Panc1 (cell line): ENCODE data around the gene CACNA2D3. TPM values are rescaled to one million over a fixed set of nuclear protein-coding genes. Genes with fewer than 3 reads are reported as not detected.

Source experiments
- ATAC-seq: fragments of 200-7000 bp; cut with Tn5 transposase; 2 replicates; pipeline ENCODE4 v1.9.1; 2020; ENCODE audit warnings: mild to moderate bottlenecking, moderate library complexity
- BruUV-seq: library from RNA; stranded (reverse); fragments of 400-500 nt; replicated peaks from 2 replicates; lab custom pipeline; 2021; lab: Mats Ljungman, UMichigan
- CTCF ChIA-PET: fragments of 300-600 bp; sonication (Branson Sonifier 250); formaldehyde crosslinking; loops from one replicate; lab custom pipeline; 2022; ENCODE audit warnings: antibody characterized with exemption; lab: Charles Lee
- POLR2A ChIA-PET: fragments of 300-600 bp; sonication (Branson Sonifier 250); formaldehyde crosslinking; loops from one replicate; lab custom pipeline; 2022; ENCODE audit warnings: antibody characterized with exemption; lab: Charles Lee
- DNase-seq: peaks from one replicate; pipeline ENCODE4 v3.0.0-alpha.2; 2010; ENCODE audit warnings: low read depth, low spot score
- H3K27ac ChIP-seq: 2 replicates; pipeline ENCODE4 v1.5.1; 2011; ENCODE audit warnings: mild to moderate bottlenecking, low read length, inconsistent platforms
- H3K27me3 ChIP-seq: fragments of 200-500 bp; sonication (Bioruptor generic); 2 replicates; pipeline ENCODE4 v1.6.0; 2014; ENCODE audit warnings: low read length, inconsistent platforms; ENCODE audit not compliant: control insufficient read depth, insufficient read depth
- H3K36me3 ChIP-seq: fragments of 200-500 bp; sonication (Bioruptor generic); 2 replicates; pipeline ENCODE4 v1.5.1; 2014; ENCODE audit warnings: inconsistent platforms, mild to moderate bottlenecking, low read length, moderate library complexity; ENCODE audit not compliant: control insufficient read depth, insufficient read depth
- H3K4me1 ChIP-seq: 2 replicates; pipeline ENCODE4 v1.5.1; 2011; ENCODE audit warnings: inconsistent platforms, mild to moderate bottlenecking, low read length, moderate library complexity; ENCODE audit not compliant: control insufficient read depth, insufficient read depth
- H3K4me3 ChIP-seq, 2 experiments: 2 replicates each; pipeline ENCODE4 v1.5.1; 2011 to 2012; ENCODE audit warnings: low read depth in 2 of 2, low read length in 2 of 2, mild to moderate bottlenecking in 2 of 2, inconsistent platforms in 1 of 2, moderate library complexity in 1 of 2
- H3K9me3 ChIP-seq: fragments of 200-500 bp; sonication (Bioruptor generic); 2 replicates; pipeline ENCODE4 v1.5.1; 2014; ENCODE audit warnings: low read depth, mild to moderate bottlenecking, inconsistent platforms, low read length, moderate library complexity; ENCODE audit not compliant: control insufficient read depth, insufficient read depth
- POLR2AphosphoS5 ChIP-seq: IDR thresholded peaks from 2 replicates; pipeline ENCODE4 v1.6.1; 2012; ENCODE audit warnings: mild to moderate bottlenecking, low read depth, low read length, moderate library complexity
- REST ChIP-seq, 2 experiments: IDR thresholded peaks; 2 replicates each; pipeline ENCODE4 v1.6.1; 2011 to 2012; ENCODE audit warnings: low read depth in 2 of 2, control low read depth in 1 of 2, low read length in 1 of 2, mild to moderate bottlenecking in 1 of 2, moderate library complexity in 1 of 2; ENCODE audit not compliant: insufficient read depth in 1 of 2
- SIN3A ChIP-seq: IDR thresholded peaks from 2 replicates; pipeline ENCODE4 v1.6.1; 2012; ENCODE audit warnings: low read depth, mild to moderate bottlenecking, low read length, moderate library complexity, borderline replicate concordance; ENCODE audit not compliant: insufficient read depth
- TCF7L2 ChIP-seq: IDR thresholded peaks from 2 replicates; pipeline ENCODE4 v1.6.1; 2011; ENCODE audit warnings: mild to moderate bottlenecking, low read depth, low read length, inconsistent platforms
- in situ Hi-C: cut with HindIII; loops from 2 replicates; pipeline ENCODE4 v1.10.0; 2016; ENCODE audit warnings: low sequenced_read_pairs, low pct_unique_long_range_greater_than_20kb
- intact Hi-C: fragments of 100-400 bp; cut with micrococcal nuclease; formaldehyde crosslinking; loops from one replicate; pipeline ENCODE4 v1.10.0; 2022; ENCODE audit not compliant: unreplicated experiment
- total RNA-seq: library from RNA; stranded (reverse); gene quantifications from one replicate; pipeline ENCODE4 v1.2.1, GENCODE V29; 2021; ENCODE audit not compliant: unreplicated experiment
- TF ChIP-seq, protein P1 (sequence below): fragments of 450-650 bp; IDR thresholded peaks from 2 replicates; pipeline ENCODE4 v1.5.1; 2017; ENCODE audit warnings: mild to moderate bottlenecking

Gene CACNA2D3
- total RNA-seq, 1 experiment from 2014 or later: 0.41 TPM

- no peak for TF ChIP-seq SIN3A
- TF ChIP-seq TCF7L2: no peak
- no peak for TF ChIP-seq POLR2AphosphoS5
- TF ChIP-seq REST (IDR thresholded peaks at IDR 0.05; ENCODE audit: insufficient read depth in 1 of 2, low read depth in 2 of 2, low read length in 1 of 2): no peak
- TF ChIP-seq, protein P1, sequence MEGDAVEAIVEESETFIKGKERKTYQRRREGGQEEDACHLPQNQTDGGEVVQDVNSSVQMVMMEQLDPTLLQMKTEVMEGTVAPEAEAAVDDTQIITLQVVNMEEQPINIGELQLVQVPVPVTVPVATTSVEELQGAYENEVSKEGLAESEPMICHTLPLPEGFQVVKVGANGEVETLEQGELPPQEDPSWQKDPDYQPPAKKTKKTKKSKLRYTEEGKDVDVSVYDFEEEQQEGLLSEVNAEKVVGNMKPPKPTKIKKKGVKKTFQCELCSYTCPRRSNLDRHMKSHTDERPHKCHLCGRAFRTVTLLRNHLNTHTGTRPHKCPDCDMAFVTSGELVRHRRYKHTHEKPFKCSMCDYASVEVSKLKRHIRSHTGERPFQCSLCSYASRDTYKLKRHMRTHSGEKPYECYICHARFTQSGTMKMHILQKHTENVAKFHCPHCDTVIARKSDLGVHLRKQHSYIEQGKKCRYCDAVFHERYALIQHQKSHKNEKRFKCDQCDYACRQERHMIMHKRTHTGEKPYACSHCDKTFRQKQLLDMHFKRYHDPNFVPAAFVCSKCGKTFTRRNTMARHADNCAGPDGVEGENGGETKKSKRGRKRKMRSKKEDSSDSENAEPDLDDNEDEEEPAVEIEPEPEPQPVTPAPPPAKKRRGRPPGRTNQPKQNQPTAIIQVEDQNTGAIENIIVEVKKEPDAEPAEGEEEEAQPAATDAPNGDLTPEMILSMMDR: no peak
- H3K27me3 ChIP-seq: no peaks in the 10 kb centered on the region
- no peaks in the 10 kb centered on the region for H3K36me3 ChIP-seq
- no TSS peak for BruUV-seq
- ChIA-PET CTCF (no interaction called here), POLR2A (no interaction called here)
- no peaks in the 10 kb centered on the region for H3K4me1 ChIP-seq
- H3K4me3 ChIP-seq: no peak overlapping the region
- no peak for DNase-seq
- H3K27ac ChIP-seq: no peak overlapping the region
- intact Hi-C loops: no loop called here
- no peaks in the 10 kb centered on the region for H3K9me3 ChIP-seq
- in situ Hi-C loops: no loop called here
- no peak for ATAC-seq
These were observed 92.5 kb downstream of the CACNA2D3 start for GRCh38 chr3:54214845-54215244.

DNA sequence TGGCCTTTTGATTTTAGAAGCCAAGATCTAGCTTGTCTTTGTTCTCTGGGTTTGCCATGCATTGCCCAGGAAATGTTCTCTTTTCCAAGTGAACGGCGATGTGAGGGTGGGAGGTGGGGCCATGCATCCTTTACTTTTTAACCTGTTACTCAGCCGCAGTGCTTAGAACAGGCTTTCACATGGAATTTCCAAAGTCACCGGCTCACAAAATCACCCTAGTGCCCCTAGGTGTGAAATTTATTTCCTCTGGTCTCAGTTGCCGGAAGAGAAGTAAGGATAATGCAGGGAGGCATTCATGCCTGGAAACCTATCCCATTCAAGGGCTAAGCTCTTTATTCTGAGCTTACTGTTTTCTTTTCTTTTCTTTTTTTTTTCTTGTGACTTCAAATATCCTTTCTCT is 93.2 kb downstream of the CACNA2D3 start:
- ATAC-seq: no peak
- Histone ChIP-seq H3K27me3 (no peaks in the 10 kb centered on the region), H3K27ac (no peak overlapping the region), H3K4me3 (no peak overlapping the region), H3K9me3 (no peaks in the 10 kb centered on the region), H3K4me1 (no peaks in the 10 kb centered on the region), H3K36me3 (no peaks in the 10 kb centered on the region)
- CTCF ChIA-PET: no interaction called here
- in situ Hi-C loops (no loop called here), intact Hi-C loops (no loop called here)
- TF ChIP-seq, protein P1: no peak
- TF ChIP-seq REST (IDR thresholded peaks at IDR 0.05; ENCODE audit: insufficient read depth in 1 of 2, low read depth in 2 of 2, low read length in 1 of 2) (no peak), TCF7L2 (no peak), POLR2AphosphoS5 (no peak), SIN3A (no peak)
- POLR2A ChIA-PET: no interaction called here
- DNase-seq: no peak
- no TSS peak for BruUV-seq
